ENCODE data around the gene QARS1. TPM values are rescaled to one million over a fixed set of nuclear protein-coding genes. Genes with fewer than 3 reads are reported as not detected.

QARS1 gene
- total and polyA plus RNA-seq, 10 of the 15 experiments (the other 5 are each of a cell fraction or from before 2014, with no cell fraction given) = 168 to 476 (median 318) TPM

GRCh38 chr3:49104427-49105291 is at the start of gene QARS1 (continued):
- TF ChIP-seq RCOR1 (conservative IDR thresholded peaks at IDR 0.05; ENCODE audit: low read depth, low read length) (no peak), BCL3 (IDR thresholded peaks at IDR 0.05; ENCODE audit: borderline replicate concordance, insufficient read depth, low read depth, low read length, poor library complexity, severe bottlenecking) (no peak), MTA3 (IDR thresholded peaks at IDR 0.05; ENCODE audit: borderline replicate concordance, low read length) (no peak; the same call in 1 of the 2 replicates), STAT3 (IDR thresholded peaks at IDR 0.05; ENCODE audit: low read depth, low read length) (no peak), USF1 (IDR thresholded peaks at IDR 0.05; ENCODE audit: borderline replicate concordance, extremely low read length, insufficient read depth, low read depth, low read length) (no peak), TCF3 (IDR thresholded peaks at IDR 0.05; ENCODE audit: borderline replicate concordance, insufficient read depth, low read depth, low read length) (no peak)
- TF ChIP-seq, protein P1, sequence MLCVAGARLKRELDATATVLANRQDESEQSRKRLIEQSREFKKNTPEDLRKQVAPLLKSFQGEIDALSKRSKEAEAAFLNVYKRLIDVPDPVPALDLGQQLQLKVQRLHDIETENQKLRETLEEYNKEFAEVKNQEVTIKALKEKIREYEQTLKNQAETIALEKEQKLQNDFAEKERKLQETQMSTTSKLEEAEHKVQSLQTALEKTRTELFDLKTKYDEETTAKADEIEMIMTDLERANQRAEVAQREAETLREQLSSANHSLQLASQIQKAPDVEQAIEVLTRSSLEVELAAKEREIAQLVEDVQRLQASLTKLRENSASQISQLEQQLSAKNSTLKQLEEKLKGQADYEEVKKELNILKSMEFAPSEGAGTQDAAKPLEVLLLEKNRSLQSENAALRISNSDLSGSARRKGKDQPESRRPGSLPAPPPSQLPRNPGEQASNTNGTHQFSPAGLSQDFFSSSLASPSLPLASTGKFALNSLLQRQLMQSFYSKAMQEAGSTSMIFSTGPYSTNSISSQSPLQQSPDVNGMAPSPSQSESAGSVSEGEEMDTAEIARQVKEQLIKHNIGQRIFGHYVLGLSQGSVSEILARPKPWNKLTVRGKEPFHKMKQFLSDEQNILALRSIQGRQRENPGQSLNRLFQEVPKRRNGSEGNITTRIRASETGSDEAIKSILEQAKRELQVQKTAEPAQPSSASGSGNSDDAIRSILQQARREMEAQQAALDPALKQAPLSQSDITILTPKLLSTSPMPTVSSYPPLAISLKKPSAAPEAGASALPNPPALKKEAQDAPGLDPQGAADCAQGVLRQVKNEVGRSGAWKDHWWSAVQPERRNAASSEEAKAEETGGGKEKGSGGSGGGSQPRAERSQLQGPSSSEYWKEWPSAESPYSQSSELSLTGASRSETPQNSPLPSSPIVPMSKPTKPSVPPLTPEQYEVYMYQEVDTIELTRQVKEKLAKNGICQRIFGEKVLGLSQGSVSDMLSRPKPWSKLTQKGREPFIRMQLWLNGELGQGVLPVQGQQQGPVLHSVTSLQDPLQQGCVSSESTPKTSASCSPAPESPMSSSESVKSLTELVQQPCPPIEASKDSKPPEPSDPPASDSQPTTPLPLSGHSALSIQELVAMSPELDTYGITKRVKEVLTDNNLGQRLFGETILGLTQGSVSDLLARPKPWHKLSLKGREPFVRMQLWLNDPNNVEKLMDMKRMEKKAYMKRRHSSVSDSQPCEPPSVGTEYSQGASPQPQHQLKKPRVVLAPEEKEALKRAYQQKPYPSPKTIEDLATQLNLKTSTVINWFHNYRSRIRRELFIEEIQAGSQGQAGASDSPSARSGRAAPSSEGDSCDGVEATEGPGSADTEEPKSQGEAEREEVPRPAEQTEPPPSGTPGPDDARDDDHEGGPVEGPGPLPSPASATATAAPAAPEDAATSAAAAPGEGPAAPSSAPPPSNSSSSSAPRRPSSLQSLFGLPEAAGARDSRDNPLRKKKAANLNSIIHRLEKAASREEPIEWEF (IDR thresholded peaks at IDR 0.05; ENCODE audit: insufficient replicate concordance, low read depth, low read length) = no peak
- TF ChIP-seq, protein P2, sequence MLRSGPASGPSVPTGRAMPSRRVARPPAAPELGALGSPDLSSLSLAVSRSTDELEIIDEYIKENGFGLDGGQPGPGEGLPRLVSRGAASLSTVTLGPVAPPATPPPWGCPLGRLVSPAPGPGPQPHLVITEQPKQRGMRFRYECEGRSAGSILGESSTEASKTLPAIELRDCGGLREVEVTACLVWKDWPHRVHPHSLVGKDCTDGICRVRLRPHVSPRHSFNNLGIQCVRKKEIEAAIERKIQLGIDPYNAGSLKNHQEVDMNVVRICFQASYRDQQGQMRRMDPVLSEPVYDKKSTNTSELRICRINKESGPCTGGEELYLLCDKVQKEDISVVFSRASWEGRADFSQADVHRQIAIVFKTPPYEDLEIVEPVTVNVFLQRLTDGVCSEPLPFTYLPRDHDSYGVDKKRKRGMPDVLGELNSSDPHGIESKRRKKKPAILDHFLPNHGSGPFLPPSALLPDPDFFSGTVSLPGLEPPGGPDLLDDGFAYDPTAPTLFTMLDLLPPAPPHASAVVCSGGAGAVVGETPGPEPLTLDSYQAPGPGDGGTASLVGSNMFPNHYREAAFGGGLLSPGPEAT (IDR thresholded peaks at IDR 0.05; ENCODE audit: low read depth) = peak; percentile 95
- TF ChIP-seq, protein P3, sequence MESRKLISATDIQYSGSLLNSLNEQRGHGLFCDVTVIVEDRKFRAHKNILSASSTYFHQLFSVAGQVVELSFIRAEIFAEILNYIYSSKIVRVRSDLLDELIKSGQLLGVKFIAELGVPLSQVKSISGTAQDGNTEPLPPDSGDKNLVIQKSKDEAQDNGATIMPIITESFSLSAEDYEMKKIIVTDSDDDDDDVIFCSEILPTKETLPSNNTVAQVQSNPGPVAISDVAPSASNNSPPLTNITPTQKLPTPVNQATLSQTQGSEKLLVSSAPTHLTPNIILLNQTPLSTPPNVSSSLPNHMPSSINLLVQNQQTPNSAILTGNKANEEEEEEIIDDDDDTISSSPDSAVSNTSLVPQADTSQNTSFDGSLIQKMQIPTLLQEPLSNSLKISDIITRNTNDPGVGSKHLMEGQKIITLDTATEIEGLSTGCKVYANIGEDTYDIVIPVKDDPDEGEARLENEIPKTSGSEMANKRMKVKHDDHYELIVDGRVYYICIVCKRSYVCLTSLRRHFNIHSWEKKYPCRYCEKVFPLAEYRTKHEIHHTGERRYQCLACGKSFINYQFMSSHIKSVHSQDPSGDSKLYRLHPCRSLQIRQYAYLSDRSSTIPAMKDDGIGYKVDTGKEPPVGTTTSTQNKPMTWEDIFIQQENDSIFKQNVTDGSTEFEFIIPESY (IDR thresholded peaks at IDR 0.05) = no peak
- TF ChIP-seq, protein P4, sequence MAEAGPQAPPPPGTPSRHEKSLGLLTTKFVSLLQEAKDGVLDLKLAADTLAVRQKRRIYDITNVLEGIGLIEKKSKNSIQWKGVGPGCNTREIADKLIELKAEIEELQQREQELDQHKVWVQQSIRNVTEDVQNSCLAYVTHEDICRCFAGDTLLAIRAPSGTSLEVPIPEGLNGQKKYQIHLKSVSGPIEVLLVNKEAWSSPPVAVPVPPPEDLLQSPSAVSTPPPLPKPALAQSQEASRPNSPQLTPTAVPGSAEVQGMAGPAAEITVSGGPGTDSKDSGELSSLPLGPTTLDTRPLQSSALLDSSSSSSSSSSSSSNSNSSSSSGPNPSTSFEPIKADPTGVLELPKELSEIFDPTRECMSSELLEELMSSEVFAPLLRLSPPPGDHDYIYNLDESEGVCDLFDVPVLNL (IDR thresholded peaks at IDR 0.05; ENCODE audit: low read depth, low read length) = peak; percentile 45; the same call in 1 of the 2 replicates
